Ishikawa (cell line): ENCODE data around the gene OTUD4.

ENCODE experiments used
- CREB1 ChIP-seq: IDR thresholded peaks from 2 replicates; pipeline ENCODE4 v1.6.1; 2012; ENCODE audit warnings: low read depth
- EGR1 ChIP-seq: IDR thresholded peaks from 2 replicates; pipeline ENCODE4 v1.6.1; 2012
- EP300 ChIP-seq: IDR thresholded peaks from 2 replicates; pipeline ENCODE4 v1.6.1; 2012; ENCODE audit warnings: borderline replicate concordance
- FOXM1 ChIP-seq: IDR thresholded peaks from 2 replicates; pipeline ENCODE4 v1.6.1; 2012; ENCODE audit warnings: low read depth, borderline replicate concordance
- NFIC ChIP-seq: IDR thresholded peaks from 2 replicates; pipeline ENCODE4 v1.6.1; 2012
- RAD21 ChIP-seq: IDR thresholded peaks from 2 replicates; pipeline ENCODE4 v1.6.1; 2012; ENCODE audit warnings: low read depth
- REST ChIP-seq: IDR thresholded peaks from 2 replicates; pipeline ENCODE4 v1.6.1; 2012; ENCODE audit warnings: low read depth, mild to moderate bottlenecking
- TAF1 ChIP-seq: IDR thresholded peaks from 2 replicates; pipeline ENCODE4 v1.6.1; 2012; ENCODE audit warnings: low read depth, mild to moderate bottlenecking
- TCF12 ChIP-seq: IDR thresholded peaks from 2 replicates; pipeline ENCODE4 v1.6.1; 2012; ENCODE audit warnings: low read depth
- TEAD4 ChIP-seq: IDR thresholded peaks from 2 replicates; pipeline ENCODE4 v1.6.1; 2012
- USF1 ChIP-seq: IDR thresholded peaks from 2 replicates; pipeline ENCODE4 v1.6.1; 2012
- YY1 ChIP-seq: IDR thresholded peaks from 2 replicates; pipeline ENCODE4 v1.6.1; 2012; ENCODE audit warnings: low read depth
- ZBTB7A ChIP-seq: IDR thresholded peaks from 2 replicates; pipeline ENCODE4 v1.6.1; 2012; ENCODE audit warnings: low read depth
- TF ChIP-seq, protein P1 (sequence below): IDR thresholded peaks from 2 replicates; pipeline ENCODE4 v1.6.1; 2012

DNA sequence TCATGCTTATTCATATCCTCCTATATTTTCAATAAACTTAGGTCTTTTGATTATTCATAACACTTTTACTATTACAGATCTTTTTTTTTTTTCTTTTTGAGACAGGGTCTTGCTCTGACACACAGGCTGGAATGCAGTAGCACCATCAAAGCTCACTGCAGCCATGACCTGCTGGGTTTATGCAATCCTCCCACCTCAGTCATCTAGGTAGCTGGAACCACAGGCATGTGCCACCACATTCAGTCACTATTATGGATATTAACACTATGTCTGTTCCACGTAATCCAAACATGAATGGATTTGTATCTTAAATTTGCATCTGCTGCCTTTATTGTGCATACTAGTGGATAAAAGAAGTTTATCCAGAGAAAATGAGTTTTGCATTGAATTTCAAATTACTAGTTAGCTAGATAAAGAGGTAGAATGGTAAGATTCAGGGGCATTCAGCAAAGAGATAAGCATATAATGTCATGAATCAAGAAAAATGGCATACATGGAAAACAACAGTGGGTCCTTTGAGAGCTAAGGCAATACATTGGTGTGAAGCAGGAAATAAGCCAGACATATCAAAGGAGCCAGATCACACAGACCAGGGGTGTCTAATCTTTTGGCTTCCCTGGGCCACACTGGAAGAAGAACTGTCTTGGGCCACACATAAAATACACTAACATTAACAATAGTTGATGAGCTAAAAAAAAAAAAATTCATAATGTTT lies 96.3 kb downstream of the OTUD4 start:
- TF ChIP-seq REST: no peak
- TF ChIP-seq TEAD4: no peak
- no peak for TF ChIP-seq ZBTB7A
- TF ChIP-seq, protein P1, sequence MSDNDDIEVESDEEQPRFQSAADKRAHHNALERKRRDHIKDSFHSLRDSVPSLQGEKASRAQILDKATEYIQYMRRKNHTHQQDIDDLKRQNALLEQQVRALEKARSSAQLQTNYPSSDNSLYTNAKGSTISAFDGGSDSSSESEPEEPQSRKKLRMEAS: no peak
- TF ChIP-seq EGR1: no peak
- no peak for TF ChIP-seq EP300
- TF ChIP-seq NFIC: no peak
- no peak for TF ChIP-seq RAD21
- no peak for TF ChIP-seq CREB1
- no peak for TF ChIP-seq USF1
- TF ChIP-seq FOXM1: no peak
- TF ChIP-seq TCF12: no peak
- no peak for TF ChIP-seq YY1
- TF ChIP-seq TAF1: no peak
